Left kidney (tissue), 2 donors: Measurements from ENCODE around the gene NCS1. TPM values are rescaled to one million over a fixed set of nuclear protein-coding genes. Genes with fewer than 3 reads are reported as not detected.

Experiments
- DNase-seq: peaks from one replicate; pipeline ENCODE4 v3.0.0-alpha.2; 2013
- polyA plus RNA-seq: library from polyadenylated mRNA; unstranded; fragments of 120-200 nt; gene quantifications from one replicate; pipeline ENCODE4 v1.2.1, GENCODE V29; 2013; ENCODE audit not compliant: insufficient read length

Gene NCS1
- polyA plus RNA-seq, 1 donor = 24.2 TPM

DNA sequence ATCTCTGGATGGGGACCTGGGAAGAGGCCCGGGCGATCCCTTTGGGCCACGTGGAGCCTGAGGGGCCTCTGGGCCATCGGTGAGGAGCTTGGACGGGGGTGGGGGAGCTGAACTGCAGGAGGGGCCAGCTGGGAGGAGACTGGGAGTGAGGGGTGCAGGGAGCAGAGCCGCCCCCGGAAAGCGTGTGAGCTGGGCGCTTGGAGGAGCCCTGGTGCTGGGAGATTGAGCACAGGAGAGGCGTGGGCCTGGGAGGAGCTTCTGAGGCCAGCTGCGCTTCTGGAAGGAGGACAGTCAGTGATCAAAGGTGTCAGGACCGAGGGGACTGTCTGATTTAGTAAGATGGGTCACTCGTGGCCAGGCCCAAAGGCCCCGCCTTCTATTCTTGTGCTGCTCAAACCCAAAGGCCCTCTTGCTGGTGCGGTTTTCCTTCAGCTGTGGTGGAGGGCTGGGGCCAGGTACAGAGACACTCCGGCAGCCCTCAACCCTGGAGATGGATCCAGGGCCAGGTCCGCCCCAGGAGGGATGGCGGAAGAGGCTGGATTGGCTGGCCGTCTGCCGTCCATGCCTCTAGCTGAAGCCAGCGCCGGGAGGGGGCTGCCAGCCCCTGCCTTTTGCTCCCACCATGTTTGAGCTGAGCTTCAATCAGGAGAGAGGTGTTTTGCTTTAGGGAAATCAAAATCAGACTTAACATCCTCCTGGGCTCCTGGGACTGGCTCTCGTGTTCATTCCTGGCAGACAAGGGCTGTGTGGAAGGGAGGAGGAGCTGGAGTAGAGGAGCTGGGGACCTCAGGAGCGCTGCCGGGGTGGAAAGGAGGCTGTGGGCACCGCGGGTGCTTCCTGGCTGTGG is 21.6 kb downstream of the NCS1 start:
- DNase-seq = peak; percentile 72

- no peak for DNase-seq
These were observed 22.3 kb downstream of the NCS1 start for GRCh38 chr9:130194378-130194932.

GRCh38 chr9:130195638-130196037 is 23.4 kb downstream of the NCS1 start:
- no peak for DNase-seq

DNA sequence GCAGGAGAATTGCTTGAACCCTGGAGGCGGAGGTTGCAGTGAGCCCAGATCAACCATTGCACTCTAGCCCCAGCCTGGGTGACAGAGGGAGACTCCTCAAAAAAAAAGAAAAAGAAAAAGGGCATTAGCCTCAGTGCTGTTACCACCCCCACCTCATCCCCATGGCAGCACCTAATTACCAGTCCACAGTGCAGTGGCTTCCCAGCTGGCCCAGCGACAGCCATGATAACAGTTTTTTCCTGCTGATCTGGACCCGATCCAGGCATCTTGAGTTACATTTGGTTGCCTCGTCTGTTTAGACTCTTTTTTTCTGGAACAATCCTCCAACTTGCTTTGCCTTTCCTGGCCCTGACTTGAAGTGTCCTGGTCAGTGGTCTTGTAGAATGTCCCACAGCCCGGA is 24.4 kb downstream of the NCS1 start:
- no peak for DNase-seq

DNA sequence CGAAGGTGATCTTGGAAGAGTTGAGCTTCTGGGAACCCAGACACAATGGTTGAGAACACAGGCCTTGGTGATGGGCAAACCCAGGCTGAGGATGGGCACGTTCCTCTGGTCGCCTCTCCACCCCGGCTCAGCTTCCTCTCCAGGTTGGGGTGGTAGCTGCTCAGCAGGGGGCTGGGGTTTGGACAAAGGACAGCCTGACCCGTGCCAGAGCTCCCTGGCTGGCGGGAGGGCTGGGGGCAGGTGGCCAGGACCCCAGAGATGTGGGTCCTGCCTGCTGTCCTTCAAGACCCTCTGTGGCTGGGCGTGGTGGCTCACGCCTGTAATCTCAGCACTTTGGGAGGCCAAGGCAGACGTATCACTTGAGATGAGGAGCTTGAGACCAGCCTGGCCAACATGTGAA is 25.2 kb downstream of the NCS1 start:
- DNase-seq = no peak

GRCh38 chr9:130197888-130198287 is 25.7 kb downstream of the NCS1 start:
- no peak for DNase-seq

- DNase-seq = no peak
These were observed 26.4 kb downstream of the NCS1 start for GRCh38 chr9:130198501-130199179.

DNA sequence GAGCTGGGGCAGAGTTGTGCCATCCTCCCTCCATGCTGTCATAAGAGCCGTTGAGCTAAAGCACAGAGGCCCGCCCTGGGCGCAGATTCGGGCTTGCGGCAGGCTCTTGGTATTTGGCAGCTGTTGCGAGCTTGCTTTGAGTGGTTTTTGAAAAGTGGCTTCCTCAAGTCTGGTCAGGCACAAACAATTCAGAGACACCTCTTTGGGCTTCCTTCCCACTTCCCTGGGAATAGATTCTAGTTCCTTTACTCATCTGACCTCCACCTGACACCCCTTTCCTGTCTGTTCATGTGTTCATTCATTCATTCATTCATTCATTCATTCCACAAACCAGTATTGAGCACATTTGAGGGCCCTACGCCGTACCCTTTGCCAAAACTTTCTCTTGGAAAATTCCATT is 27.4 kb downstream of the NCS1 start:
- no peak for DNase-seq

DNA sequence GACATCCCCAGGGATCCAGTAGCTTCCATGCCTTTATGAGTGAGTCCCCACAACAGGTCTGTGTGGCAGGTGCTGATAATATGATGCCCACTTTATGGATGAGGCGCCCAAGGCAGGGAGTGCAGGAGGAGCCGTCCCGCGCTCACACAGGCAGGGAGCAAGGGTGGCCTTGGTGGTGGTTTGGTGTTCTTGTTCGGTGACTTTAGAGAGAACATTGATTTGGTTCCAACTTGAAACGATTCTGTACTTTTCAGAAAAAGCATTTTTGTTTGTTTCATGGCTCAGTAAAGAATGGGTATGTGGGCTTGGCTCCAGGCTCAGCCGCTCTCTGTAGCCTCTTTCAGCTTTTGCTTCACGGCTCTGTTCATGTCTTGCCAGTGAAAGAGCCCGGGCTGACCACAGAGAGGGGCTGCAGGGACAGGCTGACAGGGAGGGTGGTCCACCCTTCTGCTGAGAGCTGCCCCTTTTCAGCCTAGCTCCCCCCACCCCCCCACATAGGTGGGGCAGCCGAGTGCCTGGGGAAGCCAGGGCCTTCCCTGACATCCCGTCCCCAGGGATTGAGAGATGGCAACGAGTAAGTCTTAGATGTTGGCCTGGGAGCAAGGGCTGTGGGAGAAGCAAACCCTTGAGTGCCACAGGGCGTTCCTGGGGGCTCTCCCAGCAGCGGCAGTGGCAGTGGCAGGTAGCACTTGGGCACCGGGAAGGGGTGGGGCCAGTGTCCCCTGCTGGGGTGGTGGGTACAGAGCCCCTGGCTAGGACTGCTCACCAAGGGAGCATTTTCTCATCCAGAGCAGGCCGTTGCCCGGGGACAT is 28.0 kb downstream of the NCS1 start:
- DNase-seq = no peak

DNA sequence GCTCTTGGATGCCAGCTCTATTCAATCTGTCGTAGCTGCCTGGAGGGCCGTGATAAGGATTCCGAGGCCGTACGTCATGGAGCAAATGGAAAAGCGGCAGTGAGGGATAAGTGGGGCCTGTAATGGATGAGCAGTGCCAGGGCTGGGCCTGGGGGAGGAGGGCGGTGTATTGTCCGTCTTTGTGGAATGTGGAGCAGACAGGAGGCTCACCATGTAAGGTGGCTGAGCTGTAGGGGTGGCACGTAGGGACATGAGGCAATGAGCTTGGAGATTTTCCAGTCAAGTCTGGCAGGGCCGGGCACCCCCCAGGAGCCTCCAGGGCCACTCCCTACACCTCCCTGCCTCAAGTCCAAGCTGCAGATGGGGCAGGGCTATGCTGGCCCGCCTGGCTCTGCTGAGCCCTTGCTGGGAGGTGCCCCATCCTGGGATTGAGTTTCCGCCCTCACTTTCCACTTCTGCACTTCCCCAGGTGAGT is 29.2 kb downstream of the NCS1 start:
- DNase-seq = no peak

- DNase-seq = no peak
These were observed 29.8 kb downstream of the NCS1 start for GRCh38 chr9:130201974-130202373.

- DNase-seq = no peak
These were observed 32.1 kb downstream of the NCS1 start for GRCh38 chr9:130204341-130204740.

DNA sequence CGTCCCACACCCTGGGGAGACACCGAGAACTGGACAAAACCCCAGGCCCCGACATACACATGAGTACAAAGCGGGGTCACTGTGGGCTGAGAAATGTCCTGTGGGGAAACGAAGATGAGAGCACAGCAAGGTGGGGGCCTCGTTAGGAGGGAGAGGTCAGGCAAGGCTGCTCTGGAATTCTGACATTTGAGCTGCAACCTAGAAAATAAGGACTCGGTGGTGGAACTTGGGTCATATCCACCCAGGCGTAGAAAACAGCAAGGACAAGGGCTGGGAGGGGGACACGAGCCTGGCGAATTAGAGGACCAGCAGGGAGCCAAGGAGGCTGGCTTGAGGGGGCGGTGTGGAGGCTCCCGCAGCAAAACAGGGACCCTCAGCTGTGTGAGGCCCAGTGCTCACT is 32.8 kb downstream of the NCS1 start:
- DNase-seq = no peak

DNA sequence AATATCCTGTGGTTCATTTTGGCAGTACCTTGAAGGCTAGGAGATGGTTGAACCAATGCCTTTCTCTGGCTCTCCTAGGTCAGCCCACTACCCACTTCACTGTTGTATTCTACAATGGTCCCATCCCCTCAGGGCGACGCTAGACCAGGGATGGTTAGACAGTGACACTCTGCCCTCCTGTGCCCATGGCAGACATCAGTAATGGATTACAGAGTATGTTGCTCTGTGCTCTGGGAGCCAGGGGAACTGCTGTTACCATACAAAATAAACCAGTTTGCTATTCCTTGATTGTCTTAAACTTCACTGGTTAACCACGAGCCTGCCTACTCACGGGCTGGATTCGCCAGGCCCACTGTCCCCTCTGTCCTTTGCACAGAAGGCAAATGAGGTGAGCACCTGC is 33.7 kb downstream of the NCS1 start:
- no peak for DNase-seq

DNA sequence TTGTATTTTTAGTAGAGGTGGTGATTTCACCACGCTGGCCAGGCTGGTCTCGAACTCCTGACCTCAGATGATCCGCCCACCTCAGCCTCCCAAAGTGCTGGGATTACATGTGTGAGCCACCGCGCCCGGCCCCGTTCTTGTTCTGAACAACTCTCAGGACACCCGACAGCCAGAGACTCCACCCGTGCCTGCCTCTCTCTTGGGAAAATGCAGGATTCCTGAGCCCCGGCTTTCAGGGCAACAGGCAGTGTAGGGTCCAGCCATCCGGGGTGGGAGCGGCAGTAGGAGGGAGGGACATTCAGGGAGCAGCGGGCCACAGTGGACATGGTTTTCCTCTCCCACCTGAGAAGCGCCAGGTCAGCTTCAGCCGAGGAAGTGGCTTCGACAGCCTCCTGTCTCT is 34.4 kb downstream of the NCS1 start:
- no peak for DNase-seq

DNA sequence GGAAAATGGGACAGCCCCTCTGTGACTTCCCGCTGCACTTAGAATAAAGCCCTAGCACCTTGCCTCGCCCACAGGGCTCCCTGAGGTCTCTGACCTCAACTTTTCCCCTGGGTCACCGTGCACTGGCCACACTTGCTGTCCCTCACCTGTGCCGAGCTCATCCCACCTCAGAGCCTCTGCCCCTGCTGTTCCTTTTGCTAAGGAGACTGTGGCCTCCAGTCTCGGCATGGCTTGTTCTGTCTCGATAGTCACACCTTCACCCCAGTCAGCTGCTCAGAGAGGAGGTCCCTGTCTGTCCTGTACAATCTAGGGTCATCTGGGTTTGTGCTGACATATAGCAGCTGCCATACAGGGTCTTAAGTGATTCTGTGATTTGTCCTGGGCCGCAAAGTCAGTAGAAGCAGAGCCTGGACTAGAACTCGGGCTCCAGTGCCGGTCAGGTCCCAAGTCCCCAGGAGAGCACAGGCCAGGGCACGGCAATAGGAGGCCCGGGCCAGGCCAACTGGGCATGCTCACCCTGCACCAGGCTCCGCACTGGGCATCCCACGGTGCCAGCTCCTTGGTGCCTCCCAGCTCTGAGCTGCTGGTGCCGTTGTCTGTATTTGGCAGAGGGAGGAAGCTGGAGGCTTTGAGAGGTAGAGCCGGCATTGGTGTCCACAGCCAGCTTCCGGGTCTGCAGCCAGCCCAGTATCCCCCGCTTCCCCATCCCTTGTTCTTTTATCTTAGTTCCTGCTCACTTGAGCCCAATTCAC is 35.2 kb downstream of the NCS1 start:
- DNase-seq = no peak

DNA sequence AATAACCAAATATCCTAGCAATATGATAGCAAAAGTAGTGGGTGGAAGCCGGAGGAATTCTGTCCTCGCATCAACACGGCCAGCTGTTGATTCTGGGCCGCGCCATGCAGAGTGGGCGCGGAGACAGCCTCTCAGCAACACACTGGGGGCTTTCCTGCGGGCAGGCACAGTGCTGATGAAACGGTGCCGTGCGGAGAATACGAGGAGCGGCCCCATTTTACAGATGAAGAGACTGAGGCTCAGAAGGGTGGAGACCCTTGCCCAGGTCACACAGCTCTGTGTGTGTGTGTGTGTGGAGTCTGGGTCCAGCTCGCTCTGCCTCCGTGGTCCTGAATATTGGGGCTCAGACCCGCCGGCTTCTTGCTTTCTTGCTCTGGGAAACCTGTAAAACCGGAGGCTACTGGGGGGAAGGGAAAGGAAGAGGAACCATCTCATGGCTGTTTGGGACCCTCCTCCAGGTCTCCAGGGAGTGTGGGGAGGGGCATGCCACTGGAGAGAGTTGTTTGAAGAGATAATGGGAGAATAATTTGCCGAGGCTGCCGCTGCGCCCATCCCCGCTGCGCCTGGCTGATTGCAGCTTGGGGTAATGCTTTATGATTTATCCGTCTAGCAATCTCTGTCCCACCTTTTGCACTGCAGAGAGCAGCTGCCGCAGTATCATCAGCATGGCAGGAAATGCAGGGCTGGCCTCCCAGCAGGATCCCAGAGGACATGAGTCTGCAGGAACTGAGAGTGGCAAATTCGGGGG is 36.6 kb downstream of the NCS1 start:
- no peak for DNase-seq

GRCh38 chr9:130209422-130209821 is 37.2 kb downstream of the NCS1 start:
- no peak for DNase-seq

DNA sequence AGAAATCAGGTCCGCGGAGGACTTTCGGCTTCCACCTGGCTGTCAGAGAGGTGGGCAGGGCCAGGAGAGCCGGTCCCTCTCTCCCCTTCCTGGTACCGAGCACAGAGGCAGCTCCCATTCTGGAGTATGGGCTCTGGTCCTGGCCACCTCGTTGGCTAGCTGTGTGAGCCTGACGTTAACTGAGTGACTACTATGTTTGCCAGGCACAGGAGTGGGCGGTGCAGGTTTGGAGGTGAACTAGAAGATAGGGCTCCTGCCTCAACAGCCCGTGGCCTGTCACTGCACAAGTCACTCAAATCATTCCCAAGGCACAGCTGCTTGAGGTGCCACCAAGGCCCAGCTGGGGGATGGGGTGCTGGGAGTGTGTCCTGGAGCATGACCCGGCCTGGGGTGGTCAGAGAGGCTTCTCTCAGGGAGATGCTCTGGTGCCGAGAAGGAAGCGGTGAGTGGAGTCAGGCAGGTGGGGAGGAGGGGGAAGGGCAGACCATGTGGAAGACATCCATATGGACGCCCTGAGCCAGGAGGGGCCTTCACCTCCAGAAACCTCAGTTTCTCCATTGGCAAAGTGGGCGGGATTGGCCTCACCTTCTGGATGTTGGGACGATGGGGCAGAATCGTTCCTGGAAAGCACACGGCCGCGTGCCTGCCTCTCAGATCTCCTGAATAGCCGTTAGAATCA is 39.5 kb downstream of the NCS1 start:
- DNase-seq = no peak
